ENCODE results near the gene TREML2. TPM values are rescaled to one million over a fixed set of nuclear protein-coding genes. Genes with fewer than 3 reads are reported as not detected.
"Not testable (repeated sequence)": the region's sequence is repeated elsewhere in the genome, so short reads cannot be mapped to it uniquely, and the experiment has no call there.

Gene TREML2
- 10 to 100 TPM; 12.1 to 12.2 TPM for total RNA-seq

- intact Hi-C loops (cut with micrococcal nuclease): loop anchor here (1.0 to 2.0 kb wide), 3 partner anchors 98 to 532 kb away; partner anchors contain the start of genes NFYA and OARD1
- H3K4me1 Mint-ChIP-seq (ENCODE audit: low read depth): peaks cover 58% of the 10 kb centered on the region
- peaks cover 10% of the 10 kb centered on the region for H3K36me3 Mint-ChIP-seq (ENCODE audit: low read depth)
- peak within 1 kb of the TSS; percentile 94 for H3K27ac Mint-ChIP-seq
- H3K9me3 Mint-ChIP-seq: no peaks in the 10 kb centered on the region
- CTCF ChIA-PET: interaction anchor here (1.4 to 1.7 kb wide), 2 partner anchors 8 to 19 kb away, joined by 3 to 8 read pairs; no protein-coding TSS in a partner anchor
- peak; percentile 74 for DNase-seq
- no peaks in the 10 kb centered on the region for H3K27me3 Mint-ChIP-seq (ENCODE audit: low read depth)
- H3K4me3 Mint-ChIP-seq: peak within 1 kb of the TSS; percentile 76
These were observed at the start of gene TREML2 for GRCh38 chr6:41200901-41201763. TSS of gene TREML2 (minus strand) at chr6:41201149. CDS start at chr6:41201008, 141 bp downstream.

GRCh38 chr6:41247882-41248705, 47.1 kb upstream of the TREML2 start:
- Mint-ChIP-seq H3K4me1 (ENCODE audit: low read depth) (peaks cover 7% of the 10 kb centered on the region), H3K4me3 (no peak overlapping the region), H3K9me3 (no peaks in the 10 kb centered on the region), H3K27me3 (ENCODE audit: low read depth) (no peaks in the 10 kb centered on the region), H3K36me3 (ENCODE audit: low read depth) (no peaks in the 10 kb centered on the region), H3K27ac (no peak overlapping the region)
- DNase-seq: no peak
- intact Hi-C loops (cut with micrococcal nuclease): no loop called here
- CTCF ChIA-PET: no interaction called here

- H3K27ac Mint-ChIP-seq: no peak overlapping the region
- H3K27me3 Mint-ChIP-seq (ENCODE audit: low read depth): no peaks in the 10 kb centered on the region
- CTCF ChIA-PET: no interaction called here
- peaks cover 11% of the 10 kb centered on the region for H3K4me1 Mint-ChIP-seq (ENCODE audit: low read depth)
- intact Hi-C loops (cut with micrococcal nuclease): no loop called here
- DNase-seq: no peak
- H3K36me3 Mint-ChIP-seq (ENCODE audit: low read depth): no peaks in the 10 kb centered on the region
- no peaks in the 10 kb centered on the region for H3K9me3 Mint-ChIP-seq
- H3K4me3 Mint-ChIP-seq: no peak overlapping the region
These were observed 46.4 kb upstream of the TREML2 start for GRCh38 chr6:41247288-41247865.

GRCh38 chr6:41246529-41246928, 45.6 kb upstream of the TREML2 start:
- intact Hi-C loops (cut with micrococcal nuclease); H3K9me3 Mint-ChIP-seq; CTCF ChIA-PET; DNase-seq; H3K4me3 Mint-ChIP-seq; H3K36me3 Mint-ChIP-seq (ENCODE audit: low read depth); H3K27ac Mint-ChIP-seq; H3K27me3 Mint-ChIP-seq (ENCODE audit: low read depth): not testable (repeated sequence)
- H3K4me1 Mint-ChIP-seq (ENCODE audit: low read depth): peaks cover 11% of the 10 kb centered on the region

- H3K4me1 Mint-ChIP-seq (ENCODE audit: low read depth): peaks cover 4% of the 10 kb centered on the region
- intact Hi-C loops (cut with micrococcal nuclease): no loop called here
- no peak overlapping the region for H3K27ac Mint-ChIP-seq
- H3K4me3 Mint-ChIP-seq: no peak overlapping the region
- CTCF ChIA-PET: interaction anchor here (1.1 kb wide), 1 partner anchor 16 kb away, joined by 3 read pairs; no protein-coding TSS in a partner anchor
- no peaks in the 10 kb centered on the region for H3K36me3 Mint-ChIP-seq (ENCODE audit: low read depth)
- H3K9me3 Mint-ChIP-seq: no peaks in the 10 kb centered on the region
- peaks cover 6% of the 10 kb centered on the region for H3K27me3 Mint-ChIP-seq (ENCODE audit: low read depth)
- no peak for DNase-seq
These were observed 38.7 kb upstream of the TREML2 start for GRCh38 chr6:41239467-41240159.

- CTCF ChIA-PET: interaction anchor here (1.6 kb wide), 1 partner anchor 70 kb away, joined by 3 read pairs; no protein-coding TSS in a partner anchor
- intact Hi-C loops (cut with micrococcal nuclease): no loop called here
- H3K27me3 Mint-ChIP-seq (ENCODE audit: low read depth): peaks cover 6% of the 10 kb centered on the region
- no peak overlapping the region for H3K4me3 Mint-ChIP-seq
- no peaks in the 10 kb centered on the region for H3K4me1 Mint-ChIP-seq (ENCODE audit: low read depth)
- no peak overlapping the region for H3K27ac Mint-ChIP-seq
- no peaks in the 10 kb centered on the region for H3K9me3 Mint-ChIP-seq
- no peak for DNase-seq
- H3K36me3 Mint-ChIP-seq (ENCODE audit: low read depth): no peaks in the 10 kb centered on the region
These were observed 36.2 kb upstream of the TREML2 start for GRCh38 chr6:41237128-41237527.

- Mint-ChIP-seq H3K27ac (no peak overlapping the region), H3K9me3 (no peaks in the 10 kb centered on the region), H3K27me3 (ENCODE audit: low read depth) (peaks cover 6% of the 10 kb centered on the region), H3K36me3 (ENCODE audit: low read depth) (no peaks in the 10 kb centered on the region), H3K4me1 (ENCODE audit: low read depth) (no peaks in the 10 kb centered on the region), H3K4me3 (no peak overlapping the region)
- intact Hi-C loops (cut with micrococcal nuclease): no loop called here
- CTCF ChIA-PET: no interaction called here
- DNase-seq: no peak
These were observed 35.3 kb upstream of the TREML2 start for GRCh38 chr6:41236276-41236675.

- H3K9me3 Mint-ChIP-seq: no peaks in the 10 kb centered on the region
- no peaks in the 10 kb centered on the region for H3K36me3 Mint-ChIP-seq (ENCODE audit: low read depth)
- DNase-seq: no peak
- no peak overlapping the region for H3K4me3 Mint-ChIP-seq
- no peak overlapping the region for H3K27ac Mint-ChIP-seq
- H3K4me1 Mint-ChIP-seq (ENCODE audit: low read depth): no peaks in the 10 kb centered on the region
- peaks cover 2% of the 10 kb centered on the region for H3K27me3 Mint-ChIP-seq (ENCODE audit: low read depth)
- intact Hi-C loops (cut with micrococcal nuclease): no loop called here
- CTCF ChIA-PET: no interaction called here
These were observed 31.7 kb upstream of the TREML2 start for GRCh38 chr6:41232667-41233066.

- DNase-seq: no peak
- no peaks in the 10 kb centered on the region for H3K9me3 Mint-ChIP-seq
- H3K36me3 Mint-ChIP-seq (ENCODE audit: low read depth): no peaks in the 10 kb centered on the region
- no peaks in the 10 kb centered on the region for H3K27me3 Mint-ChIP-seq (ENCODE audit: low read depth)
- CTCF ChIA-PET: no interaction called here
- intact Hi-C loops (cut with micrococcal nuclease): no loop called here
- H3K4me1 Mint-ChIP-seq (ENCODE audit: low read depth): no peaks in the 10 kb centered on the region
- H3K4me3 Mint-ChIP-seq: no peak overlapping the region
- no peak overlapping the region for H3K27ac Mint-ChIP-seq
These were observed 30.3 kb upstream of the TREML2 start for GRCh38 chr6:41231246-41231645.

GRCh38 chr6:41229721-41230120, 28.8 kb upstream of the TREML2 start:
- CTCF ChIA-PET: no interaction called here
- H3K27me3 Mint-ChIP-seq (ENCODE audit: low read depth): no peaks in the 10 kb centered on the region
- no peak overlapping the region for H3K4me3 Mint-ChIP-seq
- no peaks in the 10 kb centered on the region for H3K36me3 Mint-ChIP-seq (ENCODE audit: low read depth)
- no peaks in the 10 kb centered on the region for H3K4me1 Mint-ChIP-seq (ENCODE audit: low read depth)
- no peak for DNase-seq
- intact Hi-C loops (cut with micrococcal nuclease): no loop called here
- no peaks in the 10 kb centered on the region for H3K9me3 Mint-ChIP-seq
- H3K27ac Mint-ChIP-seq: no peak overlapping the region

- DNase-seq: peak; percentile 11
- Mint-ChIP-seq H3K4me3 (no peak overlapping the region), H3K4me1 (ENCODE audit: low read depth) (no peaks in the 10 kb centered on the region), H3K27me3 (ENCODE audit: low read depth) (no peaks in the 10 kb centered on the region), H3K27ac (no peak overlapping the region), H3K36me3 (ENCODE audit: low read depth) (no peaks in the 10 kb centered on the region), H3K9me3 (no peaks in the 10 kb centered on the region)
- intact Hi-C loops (cut with micrococcal nuclease): no loop called here
- CTCF ChIA-PET: interaction anchor here (1.4 kb wide), 1 partner anchor 46 kb away, joined by 3 read pairs; no protein-coding TSS in a partner anchor
These were observed 27.7 kb upstream of the TREML2 start for GRCh38 chr6:41228616-41229015.

GRCh38 chr6:41228096-41228495, 27.1 kb upstream of the TREML2 start, which contains the start of gene TREML4:
TSS of gene TREML4 (plus strand) at chr6:41228349. CDS start at chr6:41228428, 79 bp downstream.
- H3K9me3 Mint-ChIP-seq: no peaks in the 10 kb centered on the region

More at GRCh38 chr6:41228096-41228495, 27.1 kb upstream of the TREML2 start, which contains the start of gene TREML4:
- Mint-ChIP-seq H3K4me3 (no peak within 1 kb of the TSS), H3K27ac (peak within 1 kb of the TSS; percentile 2), H3K27me3 (ENCODE audit: low read depth) (no peaks in the 10 kb centered on the region), H3K36me3 (ENCODE audit: low read depth) (no peaks in the 10 kb centered on the region), H3K4me1 (ENCODE audit: low read depth) (no peaks in the 10 kb centered on the region)
- DNase-seq: no peak
- intact Hi-C loops (cut with micrococcal nuclease): no loop called here
- CTCF ChIA-PET: interaction anchor here (1.4 kb wide), 1 partner anchor 46 kb away, joined by 3 read pairs; no protein-coding TSS in a partner anchor

All from activated naive CD4-positive, alpha-beta T cell treated with anti-CD3 and anti-CD28 coated beads for 36 hours (primary cell).